GM15510 (cell line): ENCODE results near the gene TMTC1.

Source experiments
- POLR2A ChIP-seq: IDR thresholded peaks from 3 replicates; pipeline ENCODE4 v1.6.1; 2011; ENCODE audit warnings: borderline replicate concordance; ENCODE audit not compliant: insufficient read length; ENCODE audit errors: extremely low read depth

Gene TMTC1

GRCh38 chr12:29714966-29715365 is 68.8 kb downstream of the TMTC1 start:
- no peak for TF ChIP-seq POLR2A

GRCh38 chr12:29713729-29714128 is 70.0 kb downstream of the TMTC1 start:
- no peak for TF ChIP-seq POLR2A

GRCh38 chr12:29711381-29711780 is 72.4 kb downstream of the TMTC1 start:
- no peak for TF ChIP-seq POLR2A

DNA sequence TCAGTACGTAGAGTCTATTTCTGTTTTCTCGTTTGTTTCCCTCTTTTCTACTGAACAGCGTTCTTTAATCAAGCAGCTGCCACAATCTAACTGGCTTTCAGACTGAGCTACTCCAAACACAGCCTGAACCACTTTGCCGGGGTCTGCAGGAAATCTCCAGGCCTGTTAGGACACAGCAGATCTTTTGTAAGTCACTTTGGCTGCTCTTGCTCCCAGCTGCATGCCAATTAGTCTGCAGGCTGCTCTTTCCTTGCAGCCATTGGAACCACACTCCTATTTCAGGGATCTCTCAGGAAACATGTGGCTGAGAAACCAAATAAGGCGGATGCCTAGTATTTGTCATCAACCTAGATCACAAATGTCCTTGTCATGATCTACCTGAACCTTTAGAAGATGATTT is 73.6 kb downstream of the TMTC1 start:
- TF ChIP-seq POLR2A, result no peak

- TF ChIP-seq POLR2A, result no peak
Observed at GRCh38 chr12:29709496-29710040, 74.2 kb downstream of the TMTC1 start.

- no peak for TF ChIP-seq POLR2A
Observed at GRCh38 chr12:29709054-29709453, 74.7 kb downstream of the TMTC1 start.

GRCh38 chr12:29707846-29708245 is 75.9 kb downstream of the TMTC1 start:
- no peak for TF ChIP-seq POLR2A

DNA sequence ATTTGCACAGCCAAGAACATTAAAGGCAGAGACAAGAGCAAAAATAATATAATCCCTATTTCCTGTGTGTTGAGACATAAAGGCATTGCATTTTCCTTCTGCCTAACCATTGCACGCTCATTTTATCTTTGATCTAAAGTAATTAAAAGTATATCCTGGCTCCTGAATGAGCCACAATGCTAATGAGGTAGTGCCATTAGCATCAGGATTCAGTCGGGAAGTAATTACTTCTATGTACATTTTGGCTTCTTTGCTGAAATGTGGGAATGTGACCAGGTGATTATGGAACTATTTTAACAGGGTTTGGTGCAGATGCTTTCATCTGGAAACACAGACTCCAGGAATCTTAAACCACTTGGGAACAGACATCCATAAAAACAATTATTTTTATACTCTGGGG is 77.4 kb downstream of the TMTC1 start:
- TF ChIP-seq POLR2A, result no peak

DNA sequence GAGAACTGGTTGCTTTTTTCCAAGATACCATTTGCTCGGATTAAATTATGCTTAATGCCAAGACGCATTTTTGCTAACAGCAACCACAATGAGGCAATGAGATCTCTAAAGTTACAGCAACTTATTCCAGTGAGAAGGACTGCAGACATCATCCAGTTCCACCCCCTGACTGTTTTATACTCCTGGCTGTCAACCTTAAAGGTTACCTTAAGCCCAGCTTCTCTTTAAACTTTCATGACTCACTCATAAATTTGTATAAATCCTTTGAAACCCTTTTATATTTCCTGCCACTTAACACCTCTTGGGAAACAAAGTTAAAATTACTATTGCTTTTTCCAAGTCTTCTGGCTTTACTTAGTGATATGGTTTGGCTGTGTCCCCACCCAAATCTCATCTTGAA is 80.2 kb downstream of the TMTC1 start:
- no peak for TF ChIP-seq POLR2A

DNA sequence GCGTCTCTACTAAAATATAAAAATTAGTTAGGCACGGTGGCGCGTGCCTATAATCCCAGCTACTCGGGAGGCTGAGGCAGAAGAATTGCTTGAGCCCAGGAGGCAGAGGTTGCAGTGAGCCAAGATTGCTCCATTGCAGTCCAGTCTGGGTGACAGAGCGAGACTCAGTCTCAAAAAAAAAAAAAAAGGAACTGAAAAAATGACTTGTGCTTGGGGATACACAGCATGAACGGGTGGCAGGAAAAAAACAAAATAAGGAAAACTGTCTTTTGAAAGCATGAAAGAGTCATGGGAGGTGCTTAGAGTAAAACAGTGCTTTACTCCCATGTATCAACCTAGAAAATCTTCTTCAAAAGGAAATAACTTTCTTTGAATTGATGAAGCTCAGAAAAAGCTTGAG is 80.8 kb downstream of the TMTC1 start:
- TF ChIP-seq POLR2A, result no peak

GRCh38 chr12:29702222-29702621 is 81.5 kb downstream of the TMTC1 start:
- TF ChIP-seq POLR2A, result no peak

- TF ChIP-seq POLR2A, result no peak
Observed at GRCh38 chr12:29700761-29701481, 82.8 kb downstream of the TMTC1 start.

GRCh38 chr12:29698756-29699155 is 85.0 kb downstream of the TMTC1 start:
- no peak for TF ChIP-seq POLR2A

- TF ChIP-seq POLR2A, result no peak
Observed at GRCh38 chr12:29695800-29696199, 87.9 kb downstream of the TMTC1 start.

- no peak for TF ChIP-seq POLR2A
Observed at GRCh38 chr12:29695026-29695425, 88.7 kb downstream of the TMTC1 start.

DNA sequence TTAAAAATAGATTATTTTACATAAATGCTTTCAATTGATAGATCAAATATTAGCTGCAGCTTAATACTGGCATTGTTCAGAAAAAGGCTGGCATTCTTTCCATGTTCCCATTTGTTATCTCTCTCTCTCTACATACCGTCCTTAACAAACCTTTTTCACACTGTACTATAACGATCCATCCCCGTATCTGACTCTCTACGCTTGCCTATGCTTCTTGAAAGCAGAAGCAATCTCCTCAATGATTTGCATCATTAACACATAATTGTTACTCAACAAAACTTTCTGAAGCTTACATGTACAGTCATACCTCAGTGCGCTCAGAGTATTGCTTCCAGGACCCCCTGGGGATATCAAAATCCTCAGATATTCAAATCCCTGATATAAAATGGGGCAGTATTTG is 89.7 kb downstream of the TMTC1 start:
- TF ChIP-seq POLR2A, result no peak

DNA sequence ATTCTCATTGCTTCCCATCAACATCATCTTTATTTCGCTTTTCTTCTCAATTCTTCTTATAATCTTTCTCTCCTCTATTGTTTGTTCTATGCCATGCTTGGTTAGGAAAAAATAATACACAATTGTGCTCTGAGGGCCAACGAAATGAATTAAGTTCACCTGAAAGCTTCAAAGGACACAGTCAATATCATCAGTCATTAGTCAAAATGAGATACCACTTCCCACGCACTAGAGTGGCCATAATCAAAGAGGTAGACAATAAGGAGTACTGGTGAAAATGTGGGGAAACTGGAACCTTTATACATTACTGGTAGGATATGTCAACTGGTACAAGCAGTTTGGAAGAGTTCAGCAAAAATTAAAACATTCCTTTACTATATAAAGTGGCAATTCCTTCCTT is 91.5 kb downstream of the TMTC1 start:
- no peak for TF ChIP-seq POLR2A

DNA sequence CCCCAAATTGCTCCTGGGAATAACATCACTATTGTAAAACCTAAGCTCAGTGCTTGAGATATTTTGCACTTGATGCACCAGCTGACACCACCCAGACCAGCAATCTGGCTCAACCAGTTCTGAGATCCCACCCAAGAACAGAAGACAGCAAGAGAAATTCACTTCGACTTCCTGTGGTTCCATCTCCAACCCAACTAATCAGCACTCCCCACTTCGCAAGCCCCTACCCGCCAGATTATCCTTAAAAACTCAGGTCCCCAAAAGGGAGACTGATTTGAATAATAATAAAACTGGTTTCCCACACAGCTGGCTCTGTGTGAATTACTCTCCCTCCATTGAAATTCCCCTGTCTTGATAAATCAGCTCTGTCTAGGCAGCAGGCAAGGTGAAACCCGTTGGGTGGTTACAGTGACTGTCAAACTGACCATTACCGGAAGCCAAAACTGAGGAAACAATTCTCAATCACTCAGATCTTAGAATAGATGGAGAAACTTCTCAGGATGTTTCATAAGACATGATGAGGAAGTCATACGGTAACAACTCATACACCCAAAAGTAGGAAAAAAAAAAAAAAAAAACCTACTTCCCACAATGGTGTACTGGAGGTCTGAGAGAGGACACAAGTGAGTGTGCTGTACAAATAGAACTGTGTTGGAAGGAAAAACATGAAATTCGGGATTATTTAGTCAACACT is 92.4 kb downstream of the TMTC1 start:
- TF ChIP-seq POLR2A, result no peak
